HG03066 (cell line): ENCODE data around the gene TAF8.

Experiments
- ATAC-seq: cut with Tn5 transposase; IDR thresholded peaks from one replicate; pipeline ENCODE4 v1.9.1; 2021; ENCODE audit warnings: low read depth; ENCODE audit not compliant: unreplicated experiment

Gene TAF8

GRCh38 chr6:42049948-42050296 lies 402 bp upstream of the TAF8 start:
- no peak for ATAC-seq

- no peak for ATAC-seq
These were observed 937 bp downstream of the TAF8 start for GRCh38 chr6:42051268-42051653.

DNA sequence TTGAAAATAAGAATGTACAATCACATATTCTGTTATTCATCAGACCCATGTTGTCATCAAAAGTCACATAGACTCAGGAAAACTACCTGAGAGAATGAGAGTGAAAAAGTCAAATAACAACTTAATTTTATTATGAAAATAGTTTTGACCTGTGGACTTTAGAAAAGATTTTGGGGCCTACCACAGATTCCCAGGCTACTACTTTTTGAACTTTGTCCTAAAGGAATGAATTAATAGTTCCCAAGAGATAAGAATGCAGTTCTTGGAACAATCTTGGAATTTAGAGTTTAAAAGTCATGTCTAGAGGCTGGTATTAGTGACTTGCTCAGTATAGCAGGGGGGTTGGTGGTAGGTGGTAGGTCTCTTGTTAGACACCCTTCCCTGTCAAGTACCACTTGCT lies 3.3 kb downstream of the TAF8 start:
- ATAC-seq, result no peak

- ATAC-seq, result no peak
These were observed 9.4 kb downstream of the TAF8 start for GRCh38 chr6:42059743-42060142.

DNA sequence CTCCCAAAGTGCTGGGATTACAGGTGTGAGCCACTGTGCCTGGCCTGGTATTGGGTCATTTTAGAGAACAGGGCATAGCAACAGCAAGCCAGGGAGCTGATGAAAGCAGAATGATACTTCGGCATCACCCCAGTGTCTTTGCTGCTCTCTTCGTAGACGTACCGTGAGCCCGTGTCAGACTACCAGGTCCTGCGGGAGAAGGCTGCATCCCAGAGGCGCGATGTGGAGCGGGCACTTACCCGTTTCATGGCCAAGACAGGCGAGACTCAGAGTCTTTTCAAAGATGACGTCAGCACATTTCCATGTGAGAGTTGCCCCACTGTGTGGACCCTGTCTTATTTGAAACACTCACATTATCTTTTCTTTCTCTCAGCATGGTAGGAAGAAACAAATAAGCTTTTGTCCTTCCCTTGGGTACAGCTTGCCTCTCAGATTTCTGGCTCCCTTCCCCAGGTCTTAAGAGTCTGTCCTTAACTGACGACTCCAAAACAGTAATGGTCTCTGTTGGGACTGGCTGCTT lies 15.9 kb downstream of the TAF8 start:
- no peak for ATAC-seq

DNA sequence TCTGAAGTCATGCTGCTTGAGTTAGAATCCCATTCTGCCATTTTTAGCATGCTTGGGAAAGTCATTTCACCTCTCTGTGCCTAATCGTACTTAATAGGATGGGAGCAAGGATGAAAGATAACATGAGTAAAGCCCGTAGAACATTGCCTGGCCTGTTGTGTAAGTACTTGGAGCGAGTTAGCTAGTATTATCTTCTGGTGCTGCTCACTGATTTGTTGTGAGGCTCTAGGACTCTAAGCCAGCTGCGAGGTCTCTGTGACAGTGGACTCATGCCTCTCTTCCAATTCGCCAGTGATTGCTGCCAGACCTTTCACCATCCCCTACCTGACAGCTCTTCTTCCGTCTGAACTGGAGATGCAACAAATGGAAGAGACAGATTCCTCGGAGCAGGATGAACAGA lies 17.8 kb downstream of the TAF8 start:
- no peak for ATAC-seq

DNA sequence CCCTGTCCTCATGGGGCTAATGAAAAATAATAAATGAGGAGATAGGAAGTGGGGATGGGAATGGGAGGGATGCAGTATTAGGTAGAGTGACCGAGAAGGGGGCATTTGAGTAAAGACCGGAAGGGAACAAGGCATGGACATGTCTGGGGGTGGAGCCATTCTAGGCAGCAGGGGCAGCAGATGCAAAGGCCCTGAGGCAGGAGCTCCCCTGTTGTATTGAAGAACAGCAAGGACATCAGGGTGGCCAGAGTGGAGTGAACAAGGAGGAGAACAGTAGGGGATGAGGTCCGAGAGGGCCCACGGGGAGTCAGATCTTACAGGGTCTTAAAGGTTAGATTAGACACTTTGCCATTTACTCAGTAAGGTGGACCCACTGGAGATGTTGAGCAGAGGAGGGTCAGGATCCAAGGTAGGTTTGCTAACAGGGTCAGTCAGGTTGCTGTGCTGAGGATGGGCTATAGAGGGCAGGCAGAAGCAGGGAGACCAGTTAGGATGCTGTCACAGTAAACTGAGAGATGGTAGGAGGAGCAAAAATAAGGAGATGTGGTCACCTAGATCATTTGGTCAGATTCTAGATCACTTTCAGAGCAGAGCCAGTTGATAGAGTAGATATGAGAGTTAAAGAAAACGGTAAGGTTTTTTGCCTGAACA lies 18.7 kb downstream of the TAF8 start:
- no peak for ATAC-seq

DNA sequence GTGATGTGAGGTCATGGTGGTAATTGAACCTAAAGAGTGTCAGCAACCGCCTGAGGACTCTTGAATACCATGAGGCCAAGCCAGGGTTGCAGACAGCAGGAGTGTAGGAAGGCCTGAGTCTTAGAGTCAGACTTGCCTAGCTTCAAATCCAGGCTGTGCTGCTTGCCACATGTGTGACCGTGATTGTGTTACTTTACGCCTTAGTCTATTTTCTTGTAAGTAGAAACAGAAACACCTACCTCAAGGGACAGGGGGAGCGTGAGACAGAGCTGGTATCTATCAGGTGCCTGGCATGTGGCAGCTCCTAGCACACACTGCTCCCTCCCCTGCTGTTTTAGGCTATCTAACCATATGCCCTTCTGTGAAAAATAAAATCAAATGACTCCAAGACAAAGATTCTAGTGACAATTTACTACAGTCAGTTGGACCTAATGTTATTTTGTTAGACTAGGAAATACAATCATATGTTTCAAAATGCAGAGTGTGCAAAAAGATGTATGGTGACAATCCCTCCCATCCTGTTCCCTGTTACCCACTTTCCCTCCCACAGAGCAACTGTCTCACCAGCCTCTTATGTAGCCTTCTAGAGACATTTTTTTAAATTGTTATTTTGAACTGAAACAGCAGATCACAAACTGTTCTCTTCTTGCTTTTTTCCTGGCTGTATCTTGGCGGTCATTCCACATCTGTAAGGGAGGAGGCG lies 21.7 kb downstream of the TAF8 start:
- no peak for ATAC-seq

DNA sequence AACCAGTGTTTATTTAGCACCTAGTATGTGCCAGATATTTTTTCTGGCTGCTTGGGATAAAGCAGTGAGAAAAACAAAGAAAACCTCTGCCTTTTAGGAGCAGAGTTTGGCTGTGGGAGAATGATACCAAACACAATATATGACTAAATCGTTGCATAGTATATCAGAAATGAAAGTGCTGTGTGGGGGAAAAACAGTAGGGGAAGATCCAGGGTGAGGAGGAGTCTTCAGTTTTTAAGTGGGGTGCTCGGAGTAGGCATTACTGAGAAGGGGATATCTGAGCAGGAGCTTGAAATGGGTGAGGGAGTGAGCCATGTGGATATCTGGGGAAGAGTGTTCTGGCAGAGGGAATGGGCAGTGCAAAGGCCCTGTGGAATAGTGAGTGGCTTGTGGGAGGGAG lies 23.0 kb downstream of the TAF8 start:
- no peak for ATAC-seq

- no peak for ATAC-seq
These were observed 25.0 kb downstream of the TAF8 start for GRCh38 chr6:42075159-42075838.

GRCh38 chr6:42078386-42078785 lies 28.1 kb downstream of the TAF8 start:
- no peak for ATAC-seq

GRCh38 chr6:42079941-42080464 lies 29.7 kb downstream of the TAF8 start:
- no peak for ATAC-seq

- ATAC-seq, result no peak
These were observed 33.2 kb downstream of the TAF8 start for GRCh38 chr6:42083530-42083929.

GRCh38 chr6:42084889-42085288 lies 34.6 kb downstream of the TAF8 start:
- ATAC-seq, result no peak

GRCh38 chr6:42086046-42087035 lies 36.0 kb downstream of the TAF8 start:
- ATAC-seq, result no peak

GRCh38 chr6:42088101-42088591 lies 37.8 kb downstream of the TAF8 start:
- ATAC-seq, result no peak

GRCh38 chr6:42090819-42091717 lies 40.7 kb downstream of the TAF8 start:
- no peak for ATAC-seq

DNA sequence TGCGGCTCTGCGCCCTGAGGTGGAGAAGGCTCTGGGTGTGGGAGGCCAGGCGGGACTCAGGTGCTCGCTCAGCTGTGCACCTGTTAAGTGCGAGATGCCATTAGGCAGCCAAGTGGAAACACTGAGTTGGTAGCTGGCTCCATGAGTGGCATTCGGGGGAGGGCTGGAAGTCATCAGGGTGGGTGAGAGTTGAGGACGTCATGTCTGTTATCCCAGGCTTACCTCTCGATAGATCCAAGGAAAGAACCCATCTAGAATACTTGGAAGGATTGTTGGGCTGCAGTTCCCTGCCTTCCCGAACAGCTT lies 41.3 kb downstream of the TAF8 start:
- ATAC-seq, result no peak

GRCh38 chr6:42093582-42094329 lies 43.4 kb downstream of the TAF8 start:
- no peak for ATAC-seq
